ENCODE measurements around the gene TRIOBP.
"Not testable (repeated sequence)": the region's sequence is repeated elsewhere in the genome, so short reads cannot be mapped to it uniquely, and the experiment has no call there.

The TRIOBP gene

DNA sequence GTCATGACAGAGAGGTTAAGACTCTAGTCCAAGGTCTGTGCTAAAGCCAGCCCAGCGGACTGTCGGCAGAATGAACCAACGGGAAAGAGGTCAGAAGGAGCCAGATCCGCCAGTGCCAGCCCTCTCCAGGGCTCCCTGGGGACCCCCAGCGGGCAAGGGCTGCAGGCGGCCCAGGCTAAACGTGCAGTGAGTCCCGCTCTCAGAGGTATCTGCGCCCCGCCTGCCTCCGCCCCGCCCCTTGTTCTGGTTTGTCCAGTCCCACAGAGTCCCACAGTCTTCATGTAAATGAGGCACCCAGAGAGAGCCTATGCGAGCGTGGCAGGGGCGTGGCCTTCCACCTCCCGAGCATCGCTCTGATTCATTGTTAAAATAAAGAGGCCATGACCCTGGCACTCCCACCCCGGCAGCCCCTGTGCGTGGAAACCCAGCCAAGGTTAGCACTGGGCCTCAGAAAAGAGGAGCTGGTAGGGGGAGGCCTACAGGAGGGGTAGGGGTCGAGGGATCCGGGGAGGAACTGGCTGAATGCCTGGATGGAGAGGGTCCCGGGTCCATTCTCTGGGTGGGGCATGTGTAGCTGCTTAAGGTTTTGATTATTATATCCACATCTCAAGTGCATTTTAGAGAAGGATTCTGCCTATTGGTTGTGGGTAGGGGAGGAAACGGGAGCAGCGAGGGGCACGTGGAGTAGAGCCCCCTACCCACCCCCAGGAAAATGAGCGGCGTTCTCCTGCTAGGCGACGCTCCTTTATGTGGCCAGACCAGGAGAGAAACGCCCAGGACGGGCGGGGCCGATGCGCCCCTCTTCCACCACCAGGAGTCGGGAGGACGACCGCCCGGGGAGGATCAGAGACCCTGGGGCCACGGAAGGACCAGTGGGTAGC lies at the start of gene TRIOBP:
TSS of gene TRIOBP (plus strand) at position 392 of the 881 bp plus-strand sequence. CDS start 4,318 bp downstream, outside the sequence.
- peak; percentile 91 for DNase-seq (ENCODE audit: low spot score)

GRCh38 chr22:37647317-37647716 lies 49.5 kb upstream of the TRIOBP start:
- no peak for DNase-seq (ENCODE audit: low spot score)

- DNase-seq (ENCODE audit: low spot score), result no peak
Measured at GRCh38 chr22:37647928-37648327, 48.9 kb upstream of the TRIOBP start.

DNA sequence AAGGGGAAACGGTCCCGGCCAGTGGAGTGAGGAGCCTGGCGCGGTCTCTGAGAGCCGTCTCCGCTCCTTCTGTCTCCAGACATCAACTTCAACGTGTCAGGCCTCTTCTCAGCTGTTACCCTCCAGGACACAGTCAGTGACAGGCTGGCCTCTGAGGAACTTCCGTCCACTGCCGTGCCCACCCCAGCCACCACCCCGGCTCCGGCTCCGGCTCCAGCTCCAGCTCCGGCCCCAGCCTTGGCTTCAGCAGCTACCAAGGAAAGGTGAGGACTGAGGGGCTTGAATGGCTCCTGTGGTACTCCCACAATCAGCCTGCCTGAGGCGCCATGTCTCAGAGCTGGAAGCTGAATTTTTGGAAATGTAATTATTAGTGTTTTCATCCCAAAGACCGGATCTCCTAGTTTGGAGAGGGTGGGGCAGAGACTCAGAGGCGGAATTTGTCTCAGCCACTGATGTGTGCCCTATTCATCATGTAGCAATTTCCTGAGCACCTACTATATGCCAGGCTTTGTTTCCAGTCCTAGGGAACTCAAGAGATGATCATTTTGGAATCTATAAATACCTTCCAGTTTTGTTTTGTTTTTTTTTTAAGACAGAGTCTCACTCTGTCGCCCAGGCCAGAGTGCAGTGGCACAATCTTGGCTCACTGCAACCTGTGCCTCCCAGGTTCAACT lies 46.2 kb upstream of the TRIOBP start:
- DNase-seq (ENCODE audit: low spot score), result no peak

GRCh38 chr22:37654563-37655251 lies 42.1 kb upstream of the TRIOBP start:
- no peak for DNase-seq (ENCODE audit: low spot score)

GRCh38 chr22:37655252-37655563 lies 41.6 kb upstream of the TRIOBP start:
- DNase-seq (ENCODE audit: low spot score), result no peak

GRCh38 chr22:37656583-37656982 lies 40.3 kb upstream of the TRIOBP start:
- DNase-seq (ENCODE audit: low spot score), result not testable (repeated sequence)

GRCh38 chr22:37657590-37658132 lies 39.2 kb upstream of the TRIOBP start:
- no peak for DNase-seq (ENCODE audit: low spot score)

GRCh38 chr22:37658133-37659065 lies 38.4 kb upstream of the TRIOBP start, which contains the start of gene PDXP:
PDXP (plus strand) TSS chr22:37658723; CDS start chr22:37658783, 60 bp downstream.
- peak; percentile 100 for DNase-seq (ENCODE audit: low spot score)

DNA sequence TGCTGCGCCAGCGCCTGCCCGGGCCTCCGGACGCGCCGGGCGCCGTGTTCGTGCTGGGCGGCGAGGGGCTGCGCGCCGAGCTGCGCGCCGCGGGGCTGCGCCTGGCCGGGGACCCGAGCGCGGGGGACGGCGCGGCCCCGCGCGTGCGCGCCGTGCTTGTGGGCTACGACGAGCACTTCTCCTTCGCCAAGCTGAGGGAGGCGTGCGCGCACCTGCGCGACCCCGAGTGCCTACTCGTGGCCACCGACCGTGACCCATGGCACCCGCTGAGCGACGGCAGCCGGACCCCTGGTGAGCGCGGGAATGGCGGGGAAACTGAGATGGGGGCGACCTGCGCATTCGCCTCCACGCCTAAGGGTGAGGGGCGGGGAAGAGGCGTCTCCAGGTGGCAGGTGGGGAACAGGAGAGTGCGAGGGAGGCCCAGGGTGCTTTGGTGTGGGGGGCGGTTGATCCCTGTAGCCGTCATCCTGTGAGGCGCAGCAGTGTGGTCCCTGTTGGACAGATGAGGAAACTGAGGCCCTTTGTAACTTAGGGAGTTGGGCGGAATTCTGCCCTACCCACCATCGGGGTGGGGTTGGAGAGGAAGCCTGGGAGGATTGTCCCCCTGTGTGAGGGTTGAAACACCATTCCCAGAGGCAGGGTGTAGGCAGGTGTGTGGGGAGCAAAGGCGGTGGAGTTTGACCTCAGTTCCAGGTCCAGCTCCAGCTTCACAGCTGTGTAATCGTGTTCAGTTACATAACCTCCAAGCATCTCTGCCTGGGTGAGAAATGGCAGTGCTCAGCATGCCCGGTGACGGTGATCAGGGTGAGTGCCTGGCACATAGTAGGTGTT lies 37.6 kb upstream of the TRIOBP start:
- no peak for DNase-seq (ENCODE audit: low spot score)

- DNase-seq (ENCODE audit: low spot score), result no peak
Measured at GRCh38 chr22:37659897-37660708, 36.7 kb upstream of the TRIOBP start.

- DNase-seq (ENCODE audit: low spot score), result no peak
Measured at GRCh38 chr22:37660709-37661045, 36.2 kb upstream of the TRIOBP start.

DNA sequence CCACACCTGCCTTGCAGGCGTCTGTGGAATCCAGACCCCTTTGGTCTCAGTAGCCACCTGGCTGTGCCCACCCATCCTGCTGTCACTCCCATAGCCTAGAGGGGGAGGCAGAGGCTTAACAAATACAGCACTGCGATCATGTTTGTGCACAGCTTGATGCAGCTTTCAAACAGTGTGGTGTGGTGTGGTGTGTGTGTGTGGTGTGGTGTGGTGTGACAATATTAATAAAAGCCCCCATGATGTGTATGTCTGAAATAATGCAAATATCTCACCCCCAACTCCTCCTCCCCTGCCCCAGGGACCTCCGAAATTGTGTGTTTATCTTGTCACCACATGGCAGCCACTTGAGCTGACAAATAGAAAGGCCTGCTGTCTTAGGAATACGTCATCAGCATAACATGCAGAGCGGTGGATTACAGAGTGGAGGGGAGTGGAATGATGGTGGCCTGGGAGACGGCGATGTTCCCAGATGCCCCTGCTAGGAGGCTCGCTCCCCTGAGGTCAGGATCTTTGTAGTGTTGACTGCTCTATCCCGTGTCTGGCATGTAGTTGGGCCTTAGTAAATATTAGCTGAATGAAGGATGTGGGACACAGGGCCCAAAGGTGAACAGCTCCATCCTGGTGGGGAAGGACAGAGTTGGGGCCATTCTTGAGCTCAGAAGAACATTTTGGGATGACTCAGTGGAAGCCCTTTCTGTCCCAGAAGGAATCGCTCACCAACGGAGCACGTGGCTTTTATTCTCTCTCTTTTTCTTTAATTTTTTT lies 35.5 kb upstream of the TRIOBP start:
- peak; percentile 74 for DNase-seq (ENCODE audit: low spot score)

DNA sequence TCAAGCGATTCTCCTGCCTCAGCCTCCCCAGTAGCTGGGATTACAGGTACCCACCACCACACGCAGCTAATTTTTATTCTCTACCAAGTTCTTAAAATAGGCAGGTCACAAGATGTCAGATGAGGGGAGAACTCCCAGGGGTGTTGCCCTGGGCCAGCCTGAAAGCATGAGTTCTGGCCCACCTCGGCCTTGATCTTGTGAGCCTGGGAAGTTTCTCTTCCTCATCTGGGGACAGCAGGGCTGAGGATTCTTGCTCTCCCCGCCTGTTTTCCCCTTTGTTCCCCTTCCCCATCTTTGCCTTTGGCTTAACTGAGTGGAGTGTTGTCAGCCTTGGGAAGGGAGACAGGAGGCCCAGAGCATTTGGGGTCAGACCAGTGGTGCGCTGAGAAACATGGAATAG lies 34.8 kb upstream of the TRIOBP start:
- DNase-seq (ENCODE audit: low spot score), result no peak

- DNase-seq (ENCODE audit: low spot score), result no peak
Measured at GRCh38 chr22:37663521-37664140, 33.2 kb upstream of the TRIOBP start.

- DNase-seq (ENCODE audit: low spot score), result peak; percentile 97
Measured at GRCh38 chr22:37664249-37665101, 32.4 kb upstream of the TRIOBP start.

- DNase-seq (ENCODE audit: low spot score), result no peak
Measured at GRCh38 chr22:37665487-37665886, 31.4 kb upstream of the TRIOBP start.

All from Ammon's horn (tissue), 1 donor.